ENCODE data around the gene SPPL2B. TPM values are rescaled to one million over a fixed set of nuclear protein-coding genes. Genes with fewer than 3 reads are reported as not detected.

The SPPL2B gene
- total RNA-seq, 1 experiment from 2014 or later, result 56.0 TPM

- H3K27me3 Mint-ChIP-seq (ENCODE audit: unreplicated experiment), result peaks cover 66% of the 10 kb centered on the region
Observed at GRCh38 chr19:2302319-2303210, 25.9 kb upstream of the SPPL2B start.

GRCh38 chr19:2303211-2303798, 25.2 kb upstream of the SPPL2B start:
- H3K27ac Mint-ChIP-seq (ENCODE audit: unreplicated experiment), result no peak overlapping the region
- CTCF ChIA-PET, result interaction anchor here (0.6 kb wide), 2 partner anchors 147 to 151 kb away, joined by 3 to 4 read pairs; partner anchors contain the start of gene AP3D1
- H3K27me3 Mint-ChIP-seq (ENCODE audit: unreplicated experiment), result peaks cover 66% of the 10 kb centered on the region
- H3K36me3 Mint-ChIP-seq (ENCODE audit: insufficient read depth, unreplicated experiment), result no peaks in the 10 kb centered on the region
- no TSS peak for BruUV-seq (replicated peaks)
- H3K9me3 Mint-ChIP-seq (ENCODE audit: low read depth, unreplicated experiment), result no peaks in the 10 kb centered on the region
- H3K4me3 Mint-ChIP-seq (ENCODE audit: low read depth, unreplicated experiment), result no peak overlapping the region
- no peak for DNase-seq
- H3K4me1 Mint-ChIP-seq (ENCODE audit: low read depth, unreplicated experiment), result no peaks in the 10 kb centered on the region
- TF ChIP-seq CTCF (IDR thresholded peaks at IDR 0.05; ENCODE audit: unreplicated experiment), result no peak
- intact Hi-C loops (cut with micrococcal nuclease; ENCODE audit: unreplicated experiment), result no loop called here

More at GRCh38 chr19:2302319-2303210, 25.9 kb upstream of the SPPL2B start:
- H3K9me3 Mint-ChIP-seq (ENCODE audit: low read depth, unreplicated experiment), result no peaks in the 10 kb centered on the region
- CTCF ChIA-PET, result interaction anchor here (0.6 kb wide), 1 partner anchor 146 kb away, joined by 4 read pairs; no protein-coding TSS in a partner anchor
- no peak overlapping the region for H3K4me3 Mint-ChIP-seq (ENCODE audit: low read depth, unreplicated experiment)
- DNase-seq, result no peak
- no peaks in the 10 kb centered on the region for H3K36me3 Mint-ChIP-seq (ENCODE audit: insufficient read depth, unreplicated experiment)
- H3K27ac Mint-ChIP-seq (ENCODE audit: unreplicated experiment), result no peak overlapping the region
- TF ChIP-seq CTCF (IDR thresholded peaks at IDR 0.05; ENCODE audit: unreplicated experiment), result no peak
- intact Hi-C loops (cut with micrococcal nuclease; ENCODE audit: unreplicated experiment), result no loop called here
- BruUV-seq (replicated peaks), result no TSS peak
- no peaks in the 10 kb centered on the region for H3K4me1 Mint-ChIP-seq (ENCODE audit: low read depth, unreplicated experiment)

GRCh38 chr19:2305452-2306280, 22.8 kb upstream of the SPPL2B start:
- H3K27ac Mint-ChIP-seq (ENCODE audit: unreplicated experiment), result no peak overlapping the region
- CTCF ChIA-PET, result no interaction called here
- no peaks in the 10 kb centered on the region for H3K9me3 Mint-ChIP-seq (ENCODE audit: low read depth, unreplicated experiment)
- no peak overlapping the region for H3K4me3 Mint-ChIP-seq (ENCODE audit: low read depth, unreplicated experiment)
- no peak for DNase-seq
- no peak for TF ChIP-seq CTCF (IDR thresholded peaks at IDR 0.05; ENCODE audit: unreplicated experiment)
- BruUV-seq (replicated peaks), result no TSS peak
- H3K4me1 Mint-ChIP-seq (ENCODE audit: low read depth, unreplicated experiment), result no peaks in the 10 kb centered on the region
- intact Hi-C loops (cut with micrococcal nuclease; ENCODE audit: unreplicated experiment), result no loop called here
- no peaks in the 10 kb centered on the region for H3K36me3 Mint-ChIP-seq (ENCODE audit: insufficient read depth, unreplicated experiment)
- H3K27me3 Mint-ChIP-seq (ENCODE audit: unreplicated experiment), result peaks cover 85% of the 10 kb centered on the region

GRCh38 chr19:2306281-2306806, 22.1 kb upstream of the SPPL2B start:
- CTCF ChIA-PET, result no interaction called here
- Mint-ChIP-seq H3K27me3 (ENCODE audit: unreplicated experiment) (peaks cover 81% of the 10 kb centered on the region), H3K27ac (ENCODE audit: unreplicated experiment) (no peak overlapping the region), H3K4me3 (ENCODE audit: low read depth, unreplicated experiment) (no peak overlapping the region), H3K9me3 (ENCODE audit: low read depth, unreplicated experiment) (no peaks in the 10 kb centered on the region), H3K4me1 (ENCODE audit: low read depth, unreplicated experiment) (no peaks in the 10 kb centered on the region), H3K36me3 (ENCODE audit: insufficient read depth, unreplicated experiment) (no peaks in the 10 kb centered on the region)
- no TSS peak for BruUV-seq (replicated peaks)
- DNase-seq, result no peak
- no peak for TF ChIP-seq CTCF (IDR thresholded peaks at IDR 0.05; ENCODE audit: unreplicated experiment)
- intact Hi-C loops (cut with micrococcal nuclease; ENCODE audit: unreplicated experiment), result no loop called here
